IMR-90 (cell line): ENCODE results near the gene CPD. TPM values are rescaled to one million over a fixed set of nuclear protein-coding genes. Genes with fewer than 3 reads are reported as not detected.

ENCODE experiments used
- ATAC-seq: fragments of 200-7000 bp; cut with Tn5 transposase; 2 replicates; pipeline ENCODE4 v1.9.1; 2020; ENCODE audit warnings: low read depth, mild to moderate bottlenecking, moderate library complexity
- BruUV-seq: library from RNA; stranded (reverse); fragments of 400-500 nt; replicated peaks from 2 replicates; lab custom pipeline; 2021; lab: Mats Ljungman, UMichigan
- CTCF ChIA-PET: fragments of 300-600 bp; formaldehyde crosslinking; extraction: SDS; loops from one replicate; lab custom pipeline; 2021; ENCODE audit warnings: antibody characterized with exemption; lab: Yijun Ruan, JAX
- POLR2A ChIA-PET: fragments of 300-600 bp; sonication (Branson Sonifier 250); formaldehyde crosslinking; loops from one replicate; lab custom pipeline; 2022; ENCODE audit warnings: antibody characterized with exemption; ENCODE audit not compliant: unreplicated experiment; lab: Charles Lee
- DNase-seq: peaks from one replicate; pipeline ENCODE4 v3.0.0; 2013
- H2AFZ ChIP-seq: replicated peaks from 2 replicates; pipeline ENCODE3; 2013; ENCODE audit warnings: low read length, mild to moderate bottlenecking; ENCODE audit not compliant: poor library complexity
- H2AK5ac ChIP-seq: 2 replicates; pipeline ENCODE4 v1.6.1; 2013; ENCODE audit warnings: low read depth, low read length, inconsistent platforms
- H2AK9ac ChIP-seq: replicated peaks from 2 replicates; pipeline ENCODE3; 2013; ENCODE audit warnings: mild to moderate bottlenecking, low read depth, low read length, moderate library complexity; ENCODE audit not compliant: poor library complexity
- H2BK120ac ChIP-seq: 2 replicates; pipeline ENCODE4 v1.6.1; 2013; ENCODE audit warnings: low read depth, low read length, inconsistent platforms
- H2BK15ac ChIP-seq: 3 replicates; pipeline ENCODE4 v1.6.1; 2013; ENCODE audit warnings: low read depth, low read length, inconsistent platforms
- H2BK20ac ChIP-seq: 2 replicates; pipeline ENCODE4 v1.6.1; 2013; ENCODE audit warnings: low read depth, mild to moderate bottlenecking, inconsistent platforms, low read length, moderate library complexity
- H2BK5ac ChIP-seq: 2 replicates; pipeline ENCODE4 v1.6.1; 2013; ENCODE audit warnings: mild to moderate bottlenecking, low read depth, low read length, inconsistent platforms; ENCODE audit not compliant: poor library complexity, severe bottlenecking
- H3K14ac ChIP-seq: replicated peaks from 2 replicates; pipeline ENCODE4 v1.6.1; 2013; ENCODE audit warnings: low read depth, low read length, inconsistent platforms
- H3K18ac ChIP-seq: 2 replicates; pipeline ENCODE4 v1.6.1; 2013; ENCODE audit warnings: low read depth, low read length, control low read depth
- H3K23ac ChIP-seq: 2 replicates; pipeline ENCODE4 v1.6.1; 2013; ENCODE audit warnings: low read depth, low read length, inconsistent platforms
- H3K27ac ChIP-seq: 2 replicates; pipeline ENCODE4 v1.5.1; 2013; ENCODE audit warnings: mild to moderate bottlenecking, control low read depth, low read length; ENCODE audit not compliant: insufficient read depth
- H3K27me3 ChIP-seq: 2 replicates; pipeline ENCODE4 v1.6.1; 2013; ENCODE audit warnings: low read length; ENCODE audit not compliant: control insufficient read depth, insufficient read depth
- H3K36me3 ChIP-seq: 2 replicates; pipeline ENCODE4 v1.6.1; 2013; ENCODE audit warnings: low read length, mixed read lengths; ENCODE audit not compliant: control insufficient read depth, insufficient read depth
- H3K4ac ChIP-seq: 2 replicates; pipeline ENCODE4 v1.6.1; 2013; ENCODE audit warnings: low read depth, low read length, inconsistent platforms
- H3K4me1 ChIP-seq: 2 replicates; pipeline ENCODE4 v1.6.1; 2013; ENCODE audit warnings: low read length, mixed read lengths; ENCODE audit not compliant: control insufficient read depth, insufficient read depth
- H3K4me2 ChIP-seq: 2 replicates; pipeline ENCODE4 v1.6.1; 2013; ENCODE audit warnings: low read depth, mild to moderate bottlenecking, control low read depth, low read length, moderate library complexity
- H3K4me3 ChIP-seq: 2 replicates; pipeline ENCODE4 v1.5.1; 2013; ENCODE audit warnings: low read depth, mild to moderate bottlenecking, control low read depth, low read length, moderate library complexity; ENCODE audit not compliant: insufficient read depth
- H3K56ac ChIP-seq: 2 replicates; pipeline ENCODE4 v1.6.1; 2013; ENCODE audit warnings: low read length, inconsistent platforms; ENCODE audit not compliant: insufficient read depth; ENCODE audit errors: extremely low read depth
- H3K79me1 ChIP-seq, 2 experiments: 2 replicates each; pipeline ENCODE4 v1.6.1; 2013; ENCODE audit warnings: low read length in 2 of 2, inconsistent platforms in 1 of 2, low read depth in 1 of 2
- H3K9ac ChIP-seq: 2 replicates; pipeline ENCODE4 v1.6.1; 2013; ENCODE audit warnings: low read depth, low read length, control low read depth
- H3K9me1 ChIP-seq: 2 replicates; pipeline ENCODE4 v1.6.1; 2013; ENCODE audit warnings: low read length, inconsistent platforms; ENCODE audit not compliant: insufficient read depth
- H3K9me3 ChIP-seq: 2 replicates; pipeline ENCODE4 v1.6.1; 2013; ENCODE audit warnings: low read length; ENCODE audit not compliant: control insufficient read depth, insufficient read depth
- H4K20me1 ChIP-seq: 2 replicates; pipeline ENCODE4 v1.6.1; 2013; ENCODE audit warnings: low read length, inconsistent platforms; ENCODE audit not compliant: insufficient read depth
- H4K5ac ChIP-seq: 2 replicates; pipeline ENCODE4 v1.6.1; 2013; ENCODE audit warnings: mild to moderate bottlenecking, low read depth, low read length, control low read depth
- H4K8ac ChIP-seq, 2 experiments: 2 replicates each; pipeline ENCODE4 v1.6.1; 2013; ENCODE audit warnings: low read depth in 2 of 2, low read length in 2 of 2, control low read depth in 1 of 2, inconsistent platforms in 1 of 2
- H4K91ac ChIP-seq: 2 replicates; pipeline ENCODE4 v1.6.1; 2013; ENCODE audit warnings: low read depth, low read length, inconsistent platforms; ENCODE audit not compliant: insufficient read depth
- MAFK ChIP-seq: IDR thresholded peaks from 2 replicates; pipeline ENCODE4 v1.6.1; 2012; ENCODE audit warnings: low read depth, low read length, improper control_type of control experiment
- MXI1 ChIP-seq: IDR thresholded peaks from 2 replicates; pipeline ENCODE4 v1.6.1; 2012; ENCODE audit warnings: low read depth, mild to moderate bottlenecking, low read length, moderate library complexity, borderline replicate concordance
- NFE2L2 ChIP-seq: fragments of 150-350 bp; IDR thresholded peaks from 2 replicates; pipeline ENCODE4 v1.6.1; 2016; ENCODE audit warnings: low read depth, mild to moderate bottlenecking, low read length
- RFX5 ChIP-seq: IDR thresholded peaks from 2 replicates; pipeline ENCODE4 v1.8.0; 2012; ENCODE audit warnings: low read depth, mild to moderate bottlenecking, low read length, moderate library complexity
- WGBS, 2 experiments: methylation state at CpG; one replicate each; pipeline versions ENCODE4 v1.1.5 to v1.1.7; 2013; ENCODE audit warnings: missing lambda C conversion rate in 2 of 2; ENCODE audit not compliant: insufficient read length in 1 of 2; ENCODE audit errors: extremely low coverage in 2 of 2; 5-methylcytosine and 5-hydroxymethylcytosine counted together
- dilution Hi-C: fragments of 300-500 bp; cut with HindIII; formaldehyde crosslinking; loops from one replicate; pipeline ENCODE4 v1.14.3; 2018; ENCODE audit warnings: low sequenced_read_pairs; ENCODE audit not compliant: unreplicated experiment
- in situ Hi-C: fragments of 300-500 bp; cut with MboI; formaldehyde crosslinking; loops from 3 replicates; pipeline ENCODE4 v1.14.3; 2019; ENCODE audit warnings: low sequenced_read_pairs, inconsistent platforms, mixed read lengths
- intact Hi-C: fragments of 100-400 bp; cut with micrococcal nuclease; formaldehyde crosslinking; loops from 2 replicates; pipeline ENCODE4 v1.10.0; 2022
- polyA plus RNA-seq, 3 experiments: library from polyadenylated mRNA; depleted of rRNA; stranded (reverse); fragments of >200 nt; gene quantifications; 2 replicates each; pipeline ENCODE4 v1.2.3, GENCODE V29; 2012; ENCODE audit warnings: low replicate concordance in 1 of 3
- total RNA-seq: library from RNA; depleted of rRNA; stranded (reverse); fragments of >200 nt; gene quantifications from 2 replicates; pipeline ENCODE4 v1.2.3, GENCODE V29; 2012

Gene CPD
- total and polyA plus RNA-seq, 2 of the 4 experiments (the other 2 are of a cell fraction), result 23.4 to 94.5 TPM

DNA sequence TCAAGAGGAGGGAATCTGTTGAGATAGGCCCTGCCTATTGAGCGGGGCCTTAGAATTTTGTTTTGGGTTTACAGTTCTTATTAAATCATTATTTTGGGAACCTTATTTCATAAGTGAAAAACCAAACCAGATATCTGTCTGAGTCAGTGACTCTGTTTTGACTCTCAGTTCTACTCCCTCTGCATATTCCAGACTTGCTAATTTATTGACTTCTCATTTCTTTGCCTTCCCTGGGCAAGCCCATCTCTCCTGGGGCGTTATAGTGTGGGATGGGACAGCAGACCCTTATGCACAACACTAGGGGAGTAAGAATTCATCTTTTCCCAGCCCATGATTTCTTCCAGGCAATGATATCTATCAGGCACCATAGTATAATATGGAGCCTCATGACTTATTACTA, 45.7 kb downstream of the CPD start:
- DNase-seq (no peak), ATAC-seq (no peak)
- H2BK120ac ChIP-seq, result no peak overlapping the region
- H3K23ac ChIP-seq, result no peak overlapping the region
- H2AK9ac ChIP-seq, result no peak overlapping the region
- H3K56ac ChIP-seq, result no peak overlapping the region
- ChIA-PET CTCF (no interaction called here), POLR2A (no interaction called here)
- H2BK5ac ChIP-seq, result no peak overlapping the region
- H2BK15ac ChIP-seq, result no peak overlapping the region
- no peaks in the 10 kb centered on the region for H4K20me1 ChIP-seq
- H3K79me1 ChIP-seq, result no peaks in the 10 kb centered on the region
- H3K27me3 ChIP-seq, result no peaks in the 10 kb centered on the region
- H3K4me3 ChIP-seq, result no peak overlapping the region
- WGBS, 2 experiments, result no CpG with 5 or more reads among the region's 2 CpGs
- no peak overlapping the region for H3K9ac ChIP-seq
- H2AK5ac ChIP-seq, result no peak overlapping the region
- no peaks in the 10 kb centered on the region; the same call in 1 of the 2 replicates for H3K4me1 ChIP-seq
- H3K9me3 ChIP-seq, result no peaks in the 10 kb centered on the region
- H4K8ac ChIP-seq, result no peak overlapping the region
- TF ChIP-seq RFX5 (no peak), MAFK (no peak), NFE2L2 (no peak), MXI1 (no peak)
- no peak overlapping the region for H3K4me2 ChIP-seq
- H4K91ac ChIP-seq, result no peak overlapping the region
- H3K36me3 ChIP-seq, result peaks cover 10% of the 10 kb centered on the region
- H2BK20ac ChIP-seq, result no peak overlapping the region
- no peak overlapping the region for H3K4ac ChIP-seq
- dilution Hi-C loops, result no loop called here
- in situ Hi-C loops, result no loop called here
- H3K9me1 ChIP-seq, result 0 out of 2 replicates have a peak, but pooled peaks cover 4% of the 10 kb centered on the region
- no peak overlapping the region for H3K18ac ChIP-seq
- intact Hi-C loops, result no loop called here
- no peak overlapping the region for H2AFZ ChIP-seq
- no TSS peak for BruUV-seq
- H4K5ac ChIP-seq, result no peak overlapping the region
- no peak overlapping the region for H3K27ac ChIP-seq
- H3K14ac ChIP-seq, result no peak overlapping the region
